Measurements from ENCODE around the gene AATF. TPM values are rescaled to one million over a fixed set of nuclear protein-coding genes. Genes with fewer than 3 reads are reported as not detected.

Gene AATF
- total RNA-seq, 2 donors from 2014 or later, result 24.8 to 27.2 TPM

GRCh38 chr17:36928471-36929345 is 20.0 kb upstream of the AATF start:
- no peak for DNase-seq
- ATAC-seq, result no peak
- intact Hi-C loops (cut with DNase I), result no loop called here

DNA sequence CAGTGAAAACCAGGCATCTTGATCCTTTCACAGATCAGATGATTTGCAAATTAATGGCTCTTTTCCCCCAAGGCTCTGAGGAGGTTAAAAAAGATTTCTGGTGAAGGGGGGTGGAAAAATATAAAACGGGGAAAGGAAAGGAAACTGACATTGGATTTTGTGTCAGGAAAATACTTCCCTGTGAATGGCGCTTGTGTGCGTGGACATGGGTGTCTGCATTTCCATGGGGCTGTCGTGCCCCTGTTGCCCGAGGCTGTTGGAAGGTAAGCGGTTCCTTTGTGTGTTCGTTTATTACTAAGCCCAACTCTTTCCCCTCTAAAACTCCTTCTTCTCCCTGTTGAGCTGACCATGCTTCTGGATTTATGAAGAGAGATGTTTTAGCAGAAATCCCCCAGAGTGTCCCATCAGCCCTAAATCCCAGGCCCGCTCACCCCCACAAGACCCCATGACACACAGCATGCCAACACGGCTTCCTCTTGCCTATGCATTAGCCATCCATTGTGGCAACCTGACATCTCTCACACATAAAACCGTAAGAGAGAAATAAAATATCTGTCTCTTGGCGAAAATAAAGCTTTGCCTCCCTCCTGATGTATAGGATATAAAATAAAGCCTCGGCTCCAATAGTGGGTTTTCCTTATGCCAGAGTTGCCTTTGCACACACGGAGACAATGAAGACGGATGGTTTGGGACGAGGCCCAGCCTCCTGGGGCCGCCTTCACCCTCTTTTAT is 18.7 kb upstream of the AATF start:
- intact Hi-C loops (cut with DNase I), result no loop called here
- DNase-seq (no peak), ATAC-seq (no peak)

DNA sequence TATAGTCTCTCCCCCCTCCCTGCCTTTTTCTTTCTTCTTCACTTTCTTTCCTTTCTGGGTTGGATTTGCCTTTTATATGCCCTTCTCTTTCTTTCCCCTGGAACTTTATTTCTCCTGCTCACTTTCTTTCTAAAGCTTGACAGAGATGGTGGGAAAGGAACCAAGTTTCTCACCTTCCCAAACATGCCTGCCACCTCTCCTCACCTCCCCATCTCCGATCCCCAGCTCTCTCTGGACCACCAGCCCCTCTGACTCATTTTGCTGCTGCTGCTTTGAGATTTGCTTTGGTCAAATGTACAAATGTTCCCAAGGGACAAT is 18.2 kb upstream of the AATF start:
- DNase-seq (no peak), ATAC-seq (no peak)
- intact Hi-C loops (cut with DNase I), result no loop called here

GRCh38 chr17:36931096-36931696 is 17.6 kb upstream of the AATF start:
- intact Hi-C loops (cut with DNase I), result no loop called here
- DNase-seq (no peak), ATAC-seq (no peak)

GRCh38 chr17:36931697-36932382 is 16.9 kb upstream of the AATF start:
- intact Hi-C loops (cut with DNase I), result no loop called here
- DNase-seq, result no peak
- ATAC-seq, result no peak

DNA sequence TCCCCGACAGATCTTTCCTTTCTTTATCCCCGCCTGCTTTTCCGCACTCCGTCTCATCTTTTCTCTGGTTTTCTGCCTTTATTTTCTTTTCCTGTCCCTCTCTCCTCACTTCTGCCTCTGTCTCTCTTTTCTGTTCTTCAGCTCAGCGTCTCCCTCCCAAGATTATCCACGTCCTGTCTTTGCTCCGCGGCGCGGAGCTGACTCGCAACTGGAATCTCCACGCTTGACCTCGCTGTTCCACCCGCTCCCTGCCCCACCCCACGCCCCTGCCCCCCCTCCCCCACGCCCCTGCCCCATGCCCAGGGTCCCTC is 16.4 kb upstream of the AATF start:
- ATAC-seq (no peak), DNase-seq (no peak)
- intact Hi-C loops (cut with DNase I), result no loop called here

GRCh38 chr17:36932694-36933511 is 15.9 kb upstream of the AATF start:
- ATAC-seq, result no peak
- DNase-seq, result no peak
- intact Hi-C loops (cut with DNase I), result no loop called here

DNA sequence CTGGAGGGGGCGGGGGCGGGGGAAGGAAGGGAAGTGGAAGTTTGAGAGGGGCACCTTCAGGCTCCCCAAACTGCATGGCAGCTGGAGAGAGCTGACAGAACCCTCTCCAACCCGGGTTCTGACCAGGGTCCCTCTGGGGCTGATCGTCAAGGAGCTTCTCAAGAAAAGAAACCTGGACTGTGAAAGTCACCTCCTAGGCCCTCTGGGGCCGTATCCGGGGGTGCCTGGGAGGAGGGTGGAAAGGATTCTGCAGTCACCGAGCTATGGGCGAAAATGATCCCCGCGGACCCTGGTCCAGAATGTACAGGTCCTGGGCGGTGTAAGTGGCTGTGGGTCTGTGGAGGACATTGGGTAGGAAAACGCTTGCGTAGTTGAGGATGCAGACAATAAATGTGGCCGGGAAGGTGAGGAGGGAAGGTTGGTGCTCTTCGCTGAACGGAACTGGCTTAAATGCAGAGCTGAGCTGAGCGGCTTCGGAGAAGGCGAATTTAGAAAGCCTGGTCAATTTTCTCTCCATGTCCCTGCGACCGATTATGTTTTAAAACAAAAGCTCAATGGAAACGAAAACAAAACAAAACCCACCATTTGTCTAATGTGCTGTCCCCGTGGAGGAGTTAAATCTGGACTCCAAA is 15.1 kb upstream of the AATF start:
- ATAC-seq (no peak), DNase-seq (no peak)
- intact Hi-C loops (cut with DNase I), result no loop called here

- intact Hi-C loops (cut with DNase I), result no loop called here
- ATAC-seq (no peak), DNase-seq (no peak)
Measured at GRCh38 chr17:36934144-36934691, 14.5 kb upstream of the AATF start.

GRCh38 chr17:36934692-36935630 is 13.8 kb upstream of the AATF start:
- DNase-seq (no peak), ATAC-seq (peak; percentile 13 to 37)
- intact Hi-C loops (cut with DNase I), result no loop called here

DNA sequence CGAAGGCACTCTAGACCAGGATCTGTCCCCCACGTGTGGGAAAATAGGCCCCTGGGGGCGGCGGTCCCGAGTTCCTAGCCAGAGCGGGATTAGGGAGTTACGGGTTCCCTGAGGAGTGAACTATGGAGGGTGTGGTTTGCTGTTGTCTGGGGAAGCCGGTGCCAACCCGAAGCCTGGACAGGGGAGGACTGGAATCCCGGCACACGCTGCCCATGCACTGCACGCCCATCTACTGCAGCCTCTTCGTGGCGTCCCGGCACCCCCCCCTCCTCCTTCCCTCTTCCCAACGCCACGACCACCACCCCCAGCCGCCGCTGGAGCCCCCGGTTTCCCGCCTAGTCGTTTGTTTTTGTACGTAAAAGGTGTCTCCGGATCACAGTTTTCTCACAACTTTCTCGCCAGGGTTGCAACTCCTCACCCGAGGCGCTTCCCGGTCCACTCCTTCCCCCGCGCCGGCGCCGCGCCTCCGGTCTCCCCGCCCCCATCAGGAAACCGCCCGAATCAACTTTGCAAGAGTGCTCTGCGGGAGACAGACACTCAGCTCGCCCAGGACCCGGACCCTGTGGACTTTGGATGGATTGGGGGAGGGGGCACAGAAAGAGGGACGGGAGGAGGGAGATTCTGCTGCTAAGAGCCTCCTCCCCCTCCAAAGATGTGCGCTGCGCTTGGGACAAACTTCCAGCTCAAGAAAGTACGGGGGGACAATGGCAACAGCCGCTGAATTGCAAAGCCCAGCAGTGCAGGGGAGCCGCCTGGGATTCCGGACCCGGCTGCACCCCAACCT is 12.9 kb upstream of the AATF start:
- peak in 1 of 2 donors; percentile 20 for ATAC-seq
- intact Hi-C loops (cut with DNase I), result no loop called here
- DNase-seq, result no peak

- DNase-seq, result no peak
- ATAC-seq, result no peak
- intact Hi-C loops (cut with DNase I), result no loop called here
Measured at GRCh38 chr17:36936455-36937000, 12.2 kb upstream of the AATF start.

- DNase-seq, result no peak
- no peak for ATAC-seq
- intact Hi-C loops (cut with DNase I), result no loop called here
Measured at GRCh38 chr17:36937001-36937958, 11.5 kb upstream of the AATF start, which contains the start of gene LHX1. Gene LHX1, plus strand, starts transcription at chr17:36937475. Its CDS starts 723 bp downstream, at chr17:36938198.

- intact Hi-C loops (cut with DNase I), result no loop called here
- no peak for DNase-seq
- no peak for ATAC-seq
Measured at GRCh38 chr17:36937959-36938565, 10.7 kb upstream of the AATF start.
